ENCODE measurements around the gene ERCC6. TPM values are rescaled to one million over a fixed set of nuclear protein-coding genes. Genes with fewer than 3 reads are reported as not detected.

The ERCC6 gene
- total RNA-seq, 3 donors from 2014 or later = 18.9 to 29.8 (median 25.4) TPM

- ATAC-seq (no peak), DNase-seq (no peak)
- Histone ChIP-seq H3K9me3 (peaks cover 3% of the 10 kb centered on the region), H3K4me3 (no peak overlapping the region), H3K36me3 (ENCODE audit: low read depth) (no peaks in the 10 kb centered on the region), H3K4me1 (ENCODE audit: low read depth) (no peaks in the 10 kb centered on the region)
- intact Hi-C loops (cut with DNase I, micrococcal nuclease) = no loop called here
- TF ChIP-seq CTCF (IDR thresholded peaks at IDR 0.05) = no peak
Measured at GRCh38 chr10:49549640-49550346, 10.9 kb upstream of the ERCC6 start.

GRCh38 chr10:49543604-49544003 is 4.7 kb upstream of the ERCC6 start:
- no peak overlapping the region for H3K4me3 ChIP-seq
- TF ChIP-seq CTCF (IDR thresholded peaks at IDR 0.05) = no peak
- H3K4me1 ChIP-seq (ENCODE audit: low read depth) = peaks cover 9% of the 10 kb centered on the region
- no peak for ATAC-seq
- H3K36me3 ChIP-seq (ENCODE audit: low read depth) = no peaks in the 10 kb centered on the region
- DNase-seq = no peak
- H3K9me3 ChIP-seq = peaks cover 3% of the 10 kb centered on the region
- intact Hi-C loops (cut with DNase I, micrococcal nuclease) = no loop called here

GRCh38 chr10:49542353-49542752 is 3.4 kb upstream of the ERCC6 start:
- H3K4me3 ChIP-seq = no peak overlapping the region
- H3K36me3 ChIP-seq (ENCODE audit: low read depth) = no peaks in the 10 kb centered on the region
- intact Hi-C loops (cut with DNase I, micrococcal nuclease) = no loop called here
- H3K9me3 ChIP-seq = peaks cover 3% of the 10 kb centered on the region
- ATAC-seq = no peak
- no peak for TF ChIP-seq CTCF (IDR thresholded peaks at IDR 0.05)
- H3K4me1 ChIP-seq (ENCODE audit: low read depth) = peaks cover 15% of the 10 kb centered on the region
- DNase-seq = no peak

GRCh38 chr10:49541762-49542161 is 2.8 kb upstream of the ERCC6 start:
- ATAC-seq (no peak), DNase-seq (no peak)
- no peaks in the 10 kb centered on the region for H3K36me3 ChIP-seq (ENCODE audit: low read depth)
- peaks cover 15% of the 10 kb centered on the region for H3K4me1 ChIP-seq (ENCODE audit: low read depth)
- H3K9me3 ChIP-seq = peaks cover 3% of the 10 kb centered on the region
- TF ChIP-seq CTCF (IDR thresholded peaks at IDR 0.05) = no peak
- no peak overlapping the region for H3K4me3 ChIP-seq
- intact Hi-C loops (cut with DNase I, micrococcal nuclease) = no loop called here

- peaks cover 15% of the 10 kb centered on the region for H3K4me1 ChIP-seq (ENCODE audit: low read depth)
- ATAC-seq (no peak), DNase-seq (peak in 1 of 3 donors; percentile 11)
- no peak overlapping the region for H3K4me3 ChIP-seq
- no peak for TF ChIP-seq CTCF (IDR thresholded peaks at IDR 0.05)
- intact Hi-C loops (cut with DNase I, micrococcal nuclease) = no loop called here
- no peaks in the 10 kb centered on the region for H3K36me3 ChIP-seq (ENCODE audit: low read depth)
- H3K9me3 ChIP-seq = peaks cover 3% of the 10 kb centered on the region
Measured at GRCh38 chr10:49540056-49540797, 1.3 kb upstream of the ERCC6 start.

All from mucosa of descending colon (tissue), 3 donors.